Hepatic stellate cell (primary cell): ENCODE data around the gene DENND4C.
"Not testable (repeated sequence)": the region's sequence is repeated elsewhere in the genome, so short reads cannot be mapped to it uniquely, and the experiment has no call there.

Source experiments
- DNase-seq: peaks from one replicate; pipeline ENCODE4 v3.0.0; 2011; ENCODE audit warnings: low spot score

Gene DENND4C

GRCh38 chr9:19411316-19411715 lies 180.8 kb downstream of the DENND4C start:
- DNase-seq, result no peak

- not testable (repeated sequence) for DNase-seq
These were observed 183.0 kb downstream of the DENND4C start for GRCh38 chr9:19413456-19413855.

- no peak for DNase-seq
These were observed 185.7 kb downstream of the DENND4C start for GRCh38 chr9:19416143-19416542.

- no peak for DNase-seq
These were observed 190.4 kb downstream of the DENND4C start for GRCh38 chr9:19420877-19421276.
